ENCODE results near the gene FMNL2. TPM values are rescaled to one million over a fixed set of nuclear protein-coding genes. Genes with fewer than 3 reads are reported as not detected.
A peak's percentile ranks its signal among the peaks of the same experiment; 100 is the strongest.

Gene FMNL2
- total RNA-seq: 1 to 10 TPM; 2.5 to 2.7 TPM

- intact Hi-C loops (cut with micrococcal nuclease): loop anchor here (1.0 to 10.0 kb wide), 6 partner anchors 80 to 384 kb away; partner anchors contain the start of gene ARL6IP6
- CTCF ChIA-PET: no interaction called here
- peak; percentile 64 for DNase-seq
- peak within 1 kb of the TSS; percentile 80 for H3K4me3 Mint-ChIP-seq
- no peaks in the 10 kb centered on the region for H3K9me3 Mint-ChIP-seq
- no peaks in the 10 kb centered on the region for H3K36me3 Mint-ChIP-seq (ENCODE audit: low read depth)
- peaks cover 8% of the 10 kb centered on the region for H3K4me1 Mint-ChIP-seq (ENCODE audit: low read depth)
- H3K27me3 Mint-ChIP-seq (ENCODE audit: low read depth): peaks cover 41% of the 10 kb centered on the region
- no peak within 1 kb of the TSS for H3K27ac Mint-ChIP-seq
Observed at GRCh38 chr2:152335016-152335725, at the start of gene FMNL2. Gene FMNL2, plus strand, starts transcription at chr2:152335174.

GRCh38 chr2:152292991-152293390, 42.0 kb upstream of the FMNL2 start:
- intact Hi-C loops (cut with micrococcal nuclease): no loop called here
- DNase-seq: no peak
- H3K4me1 Mint-ChIP-seq (ENCODE audit: low read depth): no peaks in the 10 kb centered on the region
- H3K4me3 Mint-ChIP-seq: no peak overlapping the region
- H3K27ac Mint-ChIP-seq: no peak overlapping the region
- H3K27me3 Mint-ChIP-seq (ENCODE audit: low read depth): peaks cover 4% of the 10 kb centered on the region
- H3K36me3 Mint-ChIP-seq (ENCODE audit: low read depth): no peaks in the 10 kb centered on the region
- CTCF ChIA-PET: no interaction called here
- no peaks in the 10 kb centered on the region for H3K9me3 Mint-ChIP-seq

GRCh38 chr2:152297715-152298114, 37.3 kb upstream of the FMNL2 start:
- Mint-ChIP-seq H3K27ac (no peak overlapping the region), H3K4me3 (no peak overlapping the region), H3K27me3 (ENCODE audit: low read depth) (peaks cover 9% of the 10 kb centered on the region), H3K4me1 (ENCODE audit: low read depth) (no peaks in the 10 kb centered on the region), H3K36me3 (ENCODE audit: low read depth) (no peaks in the 10 kb centered on the region), H3K9me3 (no peaks in the 10 kb centered on the region)
- intact Hi-C loops (cut with micrococcal nuclease): no loop called here
- DNase-seq: no peak
- CTCF ChIA-PET: no interaction called here

GRCh38 chr2:152298754-152299153, 36.2 kb upstream of the FMNL2 start:
- no peak overlapping the region for H3K4me3 Mint-ChIP-seq
- no peaks in the 10 kb centered on the region for H3K36me3 Mint-ChIP-seq (ENCODE audit: low read depth)
- no peaks in the 10 kb centered on the region for H3K4me1 Mint-ChIP-seq (ENCODE audit: low read depth)
- peaks cover 18% of the 10 kb centered on the region for H3K27me3 Mint-ChIP-seq (ENCODE audit: low read depth)
- no peak overlapping the region for H3K27ac Mint-ChIP-seq
- intact Hi-C loops (cut with micrococcal nuclease): no loop called here
- CTCF ChIA-PET: no interaction called here
- no peak for DNase-seq
- no peaks in the 10 kb centered on the region for H3K9me3 Mint-ChIP-seq

GRCh38 chr2:152301131-152301530, 33.8 kb upstream of the FMNL2 start:
- Mint-ChIP-seq H3K27me3 (ENCODE audit: low read depth) (peaks cover 18% of the 10 kb centered on the region), H3K27ac (no peak overlapping the region), H3K36me3 (ENCODE audit: low read depth) (no peaks in the 10 kb centered on the region), H3K4me3 (no peak overlapping the region), H3K4me1 (ENCODE audit: low read depth) (no peaks in the 10 kb centered on the region), H3K9me3 (no peaks in the 10 kb centered on the region)
- CTCF ChIA-PET: no interaction called here
- DNase-seq: no peak
- intact Hi-C loops (cut with micrococcal nuclease): no loop called here

GRCh38 chr2:152303951-152304350, 31.0 kb upstream of the FMNL2 start:
- no peaks in the 10 kb centered on the region for H3K36me3 Mint-ChIP-seq (ENCODE audit: low read depth)
- H3K27me3 Mint-ChIP-seq (ENCODE audit: low read depth): peaks cover 18% of the 10 kb centered on the region
- no peak overlapping the region for H3K27ac Mint-ChIP-seq
- no peak for DNase-seq
- intact Hi-C loops (cut with micrococcal nuclease): no loop called here
- no peaks in the 10 kb centered on the region for H3K9me3 Mint-ChIP-seq
- no peaks in the 10 kb centered on the region for H3K4me1 Mint-ChIP-seq (ENCODE audit: low read depth)
- no peak overlapping the region for H3K4me3 Mint-ChIP-seq
- CTCF ChIA-PET: no interaction called here

- H3K9me3 Mint-ChIP-seq: no peaks in the 10 kb centered on the region
- H3K4me1 Mint-ChIP-seq (ENCODE audit: low read depth): no peaks in the 10 kb centered on the region
- H3K27ac Mint-ChIP-seq: no peak overlapping the region
- intact Hi-C loops (cut with micrococcal nuclease): no loop called here
- CTCF ChIA-PET: no interaction called here
- no peak for DNase-seq
- no peaks in the 10 kb centered on the region for H3K36me3 Mint-ChIP-seq (ENCODE audit: low read depth)
- no peak overlapping the region for H3K4me3 Mint-ChIP-seq
- peaks cover 18% of the 10 kb centered on the region for H3K27me3 Mint-ChIP-seq (ENCODE audit: low read depth)
Observed at GRCh38 chr2:152304836-152305235, 30.1 kb upstream of the FMNL2 start.

GRCh38 chr2:152307863-152308262, 27.1 kb upstream of the FMNL2 start:
- H3K9me3 Mint-ChIP-seq: no peaks in the 10 kb centered on the region
- DNase-seq: no peak
- intact Hi-C loops (cut with micrococcal nuclease): no loop called here
- no peak overlapping the region for H3K4me3 Mint-ChIP-seq
- CTCF ChIA-PET: interaction anchor here (1.3 kb wide), 1 partner anchor 11 kb away, joined by 3 read pairs; no protein-coding TSS in a partner anchor
- H3K4me1 Mint-ChIP-seq (ENCODE audit: low read depth): no peaks in the 10 kb centered on the region
- no peak overlapping the region for H3K27ac Mint-ChIP-seq
- peaks cover 8% of the 10 kb centered on the region for H3K27me3 Mint-ChIP-seq (ENCODE audit: low read depth)
- H3K36me3 Mint-ChIP-seq (ENCODE audit: low read depth): no peaks in the 10 kb centered on the region

- H3K27ac Mint-ChIP-seq: no peak overlapping the region
- H3K4me3 Mint-ChIP-seq: no peak overlapping the region
- H3K27me3 Mint-ChIP-seq (ENCODE audit: low read depth): no peaks in the 10 kb centered on the region
- intact Hi-C loops (cut with micrococcal nuclease): no loop called here
- H3K36me3 Mint-ChIP-seq (ENCODE audit: low read depth): no peaks in the 10 kb centered on the region
- no peaks in the 10 kb centered on the region for H3K4me1 Mint-ChIP-seq (ENCODE audit: low read depth)
- H3K9me3 Mint-ChIP-seq: no peaks in the 10 kb centered on the region
- CTCF ChIA-PET: no interaction called here
- DNase-seq: no peak
Observed at GRCh38 chr2:152309352-152310214, 25.4 kb upstream of the FMNL2 start.

GRCh38 chr2:152319822-152320570, 15.0 kb upstream of the FMNL2 start:
- CTCF ChIA-PET: no interaction called here
- intact Hi-C loops (cut with micrococcal nuclease): no loop called here
- Mint-ChIP-seq H3K27ac (no peak overlapping the region), H3K27me3 (ENCODE audit: low read depth) (peaks cover 14% of the 10 kb centered on the region), H3K36me3 (ENCODE audit: low read depth) (no peaks in the 10 kb centered on the region), H3K4me3 (no peak overlapping the region), H3K9me3 (no peaks in the 10 kb centered on the region), H3K4me1 (ENCODE audit: low read depth) (no peaks in the 10 kb centered on the region)
- no peak for DNase-seq

- H3K4me1 Mint-ChIP-seq (ENCODE audit: low read depth): no peaks in the 10 kb centered on the region
- no peak overlapping the region for H3K4me3 Mint-ChIP-seq
- no peak overlapping the region for H3K27ac Mint-ChIP-seq
- H3K36me3 Mint-ChIP-seq (ENCODE audit: low read depth): no peaks in the 10 kb centered on the region
- no peak for DNase-seq
- H3K9me3 Mint-ChIP-seq: no peaks in the 10 kb centered on the region
- intact Hi-C loops (cut with micrococcal nuclease): no loop called here
- CTCF ChIA-PET: no interaction called here
- peaks cover 14% of the 10 kb centered on the region for H3K27me3 Mint-ChIP-seq (ENCODE audit: low read depth)
Observed at GRCh38 chr2:152320814-152321213, 14.2 kb upstream of the FMNL2 start.

- Mint-ChIP-seq H3K9me3 (no peaks in the 10 kb centered on the region), H3K36me3 (ENCODE audit: low read depth) (no peaks in the 10 kb centered on the region), H3K27ac (no peak overlapping the region), H3K27me3 (ENCODE audit: low read depth) (peaks cover 14% of the 10 kb centered on the region), H3K4me1 (ENCODE audit: low read depth) (no peaks in the 10 kb centered on the region), H3K4me3 (no peak overlapping the region)
- DNase-seq: no peak
- intact Hi-C loops (cut with micrococcal nuclease): no loop called here
- CTCF ChIA-PET: no interaction called here
Observed at GRCh38 chr2:152322222-152322621, 12.8 kb upstream of the FMNL2 start.

All from activated naive CD4-positive, alpha-beta T cell treated with anti-CD3 and anti-CD28 coated beads for 36 hours (primary cell).